GM18517 (cell line): ENCODE data around the gene LPCAT1.
"Not testable (repeated sequence)": the region's sequence is repeated elsewhere in the genome, so short reads cannot be mapped to it uniquely, and the experiment has no call there.

Source experiments
- ATAC-seq: cut with Tn5 transposase; IDR thresholded peaks from one replicate; pipeline ENCODE4 v1.9.1; 2021; ENCODE audit warnings: mild to moderate bottlenecking, moderate library complexity; ENCODE audit not compliant: unreplicated experiment

Gene LPCAT1, protein sequence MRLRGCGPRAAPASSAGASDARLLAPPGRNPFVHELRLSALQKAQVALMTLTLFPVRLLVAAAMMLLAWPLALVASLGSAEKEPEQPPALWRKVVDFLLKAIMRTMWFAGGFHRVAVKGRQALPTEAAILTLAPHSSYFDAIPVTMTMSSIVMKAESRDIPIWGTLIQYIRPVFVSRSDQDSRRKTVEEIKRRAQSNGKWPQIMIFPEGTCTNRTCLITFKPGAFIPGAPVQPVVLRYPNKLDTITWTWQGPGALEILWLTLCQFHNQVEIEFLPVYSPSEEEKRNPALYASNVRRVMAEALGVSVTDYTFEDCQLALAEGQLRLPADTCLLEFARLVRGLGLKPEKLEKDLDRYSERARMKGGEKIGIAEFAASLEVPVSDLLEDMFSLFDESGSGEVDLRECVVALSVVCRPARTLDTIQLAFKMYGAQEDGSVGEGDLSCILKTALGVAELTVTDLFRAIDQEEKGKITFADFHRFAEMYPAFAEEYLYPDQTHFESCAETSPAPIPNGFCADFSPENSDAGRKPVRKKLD

DNA sequence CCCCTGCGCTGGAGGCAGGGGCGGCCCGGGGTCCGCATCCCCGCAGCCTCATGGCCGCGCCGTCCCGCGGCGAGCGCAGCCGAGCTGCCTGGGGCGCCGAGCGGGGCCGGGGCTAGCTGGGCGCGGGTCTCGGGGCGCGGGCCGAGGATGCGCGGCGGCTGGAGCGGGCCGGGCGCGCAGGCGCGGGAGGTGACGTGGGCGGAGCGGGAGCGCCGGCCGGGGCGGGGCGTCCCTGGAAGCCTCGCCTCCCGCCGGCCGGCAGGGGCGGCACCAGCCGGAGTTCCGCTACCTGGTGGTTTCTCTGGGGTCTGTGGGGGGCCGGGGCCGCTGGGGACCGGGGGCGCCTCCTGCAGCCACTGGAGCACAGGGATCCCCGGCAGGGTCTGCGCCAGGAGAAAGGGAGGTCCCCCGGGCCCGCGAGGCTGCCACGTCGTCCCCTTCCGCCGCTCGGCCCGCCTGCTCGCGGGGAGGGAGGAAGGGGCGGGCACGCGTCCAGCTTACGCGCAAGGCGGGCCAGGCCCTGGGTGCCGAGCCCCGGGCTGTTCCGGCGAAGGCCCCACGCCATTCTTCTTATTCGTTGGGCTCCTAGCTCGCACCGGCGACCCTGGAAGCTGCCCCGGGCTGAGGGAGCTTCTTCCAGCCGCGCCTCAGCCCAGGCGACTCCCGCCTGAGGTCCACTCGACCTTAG lies at the start of gene LPCAT1:
Gene LPCAT1 (minus strand): TSS at position 168 of the 688 bp plus-strand sequence. CDS start 116 bp downstream, at position 52.
- ATAC-seq: peak; percentile 77

DNA sequence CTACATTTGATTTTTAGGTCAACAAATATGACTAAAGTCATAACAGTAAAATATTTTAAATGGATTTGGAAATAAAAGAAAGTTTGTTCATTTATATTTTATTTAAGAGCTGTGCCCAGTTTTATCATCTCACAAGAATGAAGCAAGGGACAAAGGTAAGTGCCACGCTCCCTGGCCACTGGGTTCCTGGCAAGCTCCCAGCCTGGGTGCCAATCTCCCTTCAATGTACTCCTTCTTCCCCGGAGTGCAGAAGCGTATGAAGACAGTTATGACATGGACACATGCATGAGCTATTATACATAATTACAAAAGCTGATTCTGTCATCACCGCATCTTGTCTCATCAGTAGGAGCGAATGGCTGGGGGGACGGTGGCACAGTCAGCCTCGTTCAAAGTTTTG lies 48.1 kb upstream of the LPCAT1 start:
- ATAC-seq: not testable (repeated sequence)

DNA sequence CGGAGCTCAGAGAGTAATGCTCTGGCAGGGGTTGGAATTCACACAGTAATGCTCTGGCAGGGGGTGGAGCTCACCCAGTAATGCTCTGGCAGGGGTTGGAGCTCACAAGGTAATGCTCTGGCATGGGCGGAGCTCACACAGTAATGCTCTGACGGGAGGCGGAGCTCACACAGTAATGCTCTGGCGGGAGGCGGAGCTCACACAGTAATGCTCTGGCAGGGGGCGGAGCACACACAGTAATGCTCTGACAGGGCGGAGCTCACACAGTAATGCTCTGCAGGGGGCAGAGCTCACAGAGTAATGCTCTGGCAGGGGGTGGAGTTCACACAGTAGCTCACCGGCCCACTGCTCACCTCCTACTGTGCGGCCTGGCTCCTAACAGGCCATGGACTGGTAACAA lies 47.2 kb upstream of the LPCAT1 start:
- no peak for ATAC-seq

GRCh38 chr5:1568201-1568979 lies 44.6 kb upstream of the LPCAT1 start:
- no peak for ATAC-seq

DNA sequence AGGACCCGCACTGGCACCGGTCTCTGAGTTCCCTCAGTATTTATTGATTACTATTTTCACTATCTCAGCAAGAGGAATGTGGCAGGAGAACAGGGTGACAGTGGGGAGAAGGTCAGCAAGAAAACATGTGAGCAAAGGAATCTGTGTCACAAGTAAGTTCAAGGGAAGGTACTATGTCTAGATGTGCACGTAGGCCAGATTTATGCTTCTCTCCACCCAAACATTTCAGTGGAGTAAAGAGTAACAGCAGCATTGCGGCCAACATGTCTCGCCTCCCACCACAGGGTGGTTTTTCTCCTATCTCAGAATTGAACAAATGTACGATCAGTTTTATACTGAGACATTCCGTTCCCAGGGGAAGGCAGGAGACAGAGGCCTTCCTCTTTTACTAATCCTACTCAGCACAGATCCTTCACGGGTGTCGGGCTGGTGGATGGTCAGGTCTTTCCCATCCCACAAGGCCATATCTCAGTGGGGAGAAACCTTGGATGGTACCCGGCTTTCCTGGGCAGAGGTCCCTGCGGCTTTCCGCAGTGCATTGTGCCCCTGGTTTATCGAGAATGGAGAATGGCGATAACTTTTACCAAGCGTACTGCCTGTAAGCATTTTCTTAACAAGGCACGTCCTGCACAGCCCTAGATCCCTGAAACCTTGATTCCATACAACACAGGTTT lies 43.9 kb upstream of the LPCAT1 start:
- not testable (repeated sequence) for ATAC-seq

GRCh38 chr5:1565737-1566734 lies 42.3 kb upstream of the LPCAT1 start:
- ATAC-seq: no peak

GRCh38 chr5:1564824-1565736 lies 41.3 kb upstream of the LPCAT1 start:
- no peak for ATAC-seq

GRCh38 chr5:1564182-1564748 lies 40.5 kb upstream of the LPCAT1 start:
- no peak for ATAC-seq

DNA sequence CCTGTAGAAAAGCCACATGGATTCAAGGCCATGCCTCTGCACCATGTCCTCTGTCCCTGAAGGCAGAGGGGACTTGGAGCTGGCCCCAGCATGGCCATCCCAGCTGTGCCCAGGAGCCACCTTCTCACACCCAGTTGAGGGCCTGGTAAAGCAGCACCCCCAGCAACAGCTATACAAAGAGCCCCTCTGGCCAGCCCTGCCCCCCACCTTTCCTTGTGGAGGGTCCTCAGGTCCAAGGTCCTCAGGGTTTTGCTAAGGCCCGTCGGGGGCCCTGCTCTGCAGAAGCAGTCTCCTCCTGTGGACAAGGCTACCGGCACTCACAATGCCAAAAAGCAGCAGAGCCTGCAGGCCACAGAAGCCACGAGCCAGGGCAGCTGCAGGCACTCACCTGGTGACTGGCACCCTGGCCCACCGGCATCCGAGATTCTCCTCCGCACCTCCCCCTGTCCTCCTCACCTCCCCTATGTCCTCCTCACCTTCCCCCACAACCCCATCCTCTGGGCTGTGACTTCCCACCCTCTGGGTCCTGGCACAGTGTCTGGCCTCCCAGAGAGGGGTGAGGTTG lies 39.9 kb upstream of the LPCAT1 start:
- no peak for ATAC-seq

DNA sequence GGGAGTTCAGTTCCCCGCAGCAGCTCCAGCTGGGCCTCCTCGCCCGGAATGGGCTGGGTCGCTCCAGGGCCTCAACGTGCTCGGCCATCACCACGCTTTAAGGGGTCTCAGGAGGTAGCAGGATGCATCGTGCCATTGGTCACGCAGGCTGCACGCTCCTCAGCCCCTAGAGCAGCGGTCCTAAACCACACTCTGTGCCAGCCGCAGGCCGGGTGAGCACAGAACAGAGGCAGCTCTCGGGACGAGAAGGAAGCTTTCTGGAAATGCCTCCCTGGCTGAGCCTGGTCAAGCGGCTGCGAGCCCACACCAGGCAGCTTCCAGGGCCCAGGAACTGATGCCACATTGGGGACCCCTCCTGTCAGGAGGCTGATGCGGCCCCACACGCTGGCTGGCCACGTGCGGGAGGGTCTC lies 39.3 kb upstream of the LPCAT1 start:
- no peak for ATAC-seq

GRCh38 chr5:1562599-1562998 lies 38.8 kb upstream of the LPCAT1 start:
- ATAC-seq: no peak

- ATAC-seq: no peak
Measured at GRCh38 chr5:1561402-1561929, 37.7 kb upstream of the LPCAT1 start.

GRCh38 chr5:1560499-1560898 lies 36.7 kb upstream of the LPCAT1 start:
- ATAC-seq: not testable (repeated sequence)

- ATAC-seq: no peak
Measured at GRCh38 chr5:1558944-1559343, 35.2 kb upstream of the LPCAT1 start.

DNA sequence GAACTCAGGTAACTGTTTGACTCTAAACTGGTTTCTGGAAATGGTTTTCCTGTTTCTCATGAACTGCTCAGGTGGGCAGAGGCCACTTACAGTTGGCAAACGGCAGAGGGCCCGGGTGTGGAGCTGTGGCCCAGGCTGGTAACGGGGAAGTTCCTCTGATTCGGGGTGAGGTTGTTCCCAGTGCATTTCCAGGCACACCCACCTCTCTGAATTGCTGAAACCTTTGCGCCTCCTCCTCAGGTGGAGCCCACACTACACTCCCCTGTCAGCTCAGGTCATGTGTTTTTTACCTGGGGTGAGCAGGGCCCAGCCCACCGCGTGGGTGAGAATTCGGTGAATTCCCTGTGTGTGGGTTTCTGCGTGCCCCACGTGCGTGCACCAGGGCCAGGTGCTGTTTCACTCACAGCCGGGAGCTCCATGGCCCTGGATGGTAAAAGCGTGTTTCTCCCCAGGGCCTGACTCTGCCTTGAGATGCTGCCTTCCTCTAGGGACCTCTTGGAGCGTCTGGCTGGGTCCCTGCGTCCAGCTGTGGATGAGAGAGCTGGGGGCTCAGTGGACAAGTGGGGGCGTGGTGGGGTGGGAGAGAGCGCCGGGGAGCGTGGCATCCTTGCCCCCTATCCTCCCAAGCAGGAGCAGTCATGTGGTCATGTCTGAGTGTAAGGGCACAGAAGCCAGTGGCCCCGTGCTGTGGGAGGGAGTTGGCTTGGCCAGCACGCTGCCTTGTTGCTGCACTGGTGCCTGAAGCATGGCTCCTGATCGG lies 33.5 kb upstream of the LPCAT1 start:
- ATAC-seq: no peak

DNA sequence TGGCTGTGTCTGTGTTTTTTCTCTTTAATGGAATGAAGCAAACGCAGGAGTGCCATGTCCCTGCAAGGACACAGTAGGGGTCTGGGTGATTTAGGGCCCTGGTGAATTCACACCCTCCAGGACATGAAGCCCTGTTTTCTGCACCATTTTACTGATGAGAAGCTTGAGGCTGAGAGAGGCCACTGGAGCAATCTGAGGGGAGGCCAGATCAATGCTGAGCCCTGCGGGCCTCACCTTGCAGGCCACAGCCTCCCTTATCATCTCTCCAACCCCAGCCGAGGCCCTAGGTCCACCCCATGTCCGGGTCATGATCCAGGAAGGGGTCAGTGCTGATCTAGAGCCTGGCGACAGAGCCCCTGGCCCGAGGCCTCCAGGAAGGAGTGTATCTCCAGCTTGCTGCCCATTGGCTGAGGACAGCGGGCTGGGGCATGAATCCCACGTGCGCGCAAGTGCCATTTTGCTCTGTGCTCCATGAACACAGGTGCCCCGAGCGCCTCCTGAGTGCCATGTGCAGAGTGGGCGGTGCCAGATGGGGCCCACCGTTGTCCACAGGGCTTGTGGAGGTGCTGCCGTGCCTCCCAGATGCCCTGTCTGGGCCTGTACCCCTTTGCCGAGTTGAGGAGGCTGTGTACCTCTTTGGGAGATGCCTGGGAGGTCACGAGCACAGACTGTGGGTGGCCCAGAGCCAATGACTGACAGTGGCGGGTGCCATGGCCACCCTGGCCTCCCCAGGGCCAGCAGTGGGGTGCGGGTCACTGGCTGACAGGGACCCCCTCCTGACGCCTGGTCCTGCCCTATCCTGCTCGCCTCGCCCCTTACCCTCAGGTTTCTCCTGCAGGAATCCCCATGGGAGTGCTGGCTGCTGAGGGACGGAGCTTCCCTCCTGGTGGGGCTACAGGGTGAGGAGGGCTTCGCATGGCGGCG lies 32.3 kb upstream of the LPCAT1 start:
- no peak for ATAC-seq
